ENCODE measurements around the gene CYFIP2. TPM values are rescaled to one million over a fixed set of nuclear protein-coding genes. Genes with fewer than 3 reads are reported as not detected.

The CYFIP2 gene
- total and polyA plus RNA-seq, 10 of the 15 experiments (the other 5 are each of a cell fraction or from before 2014, with no cell fraction given): 43.4 to 173 (median 96.0) TPM

DNA sequence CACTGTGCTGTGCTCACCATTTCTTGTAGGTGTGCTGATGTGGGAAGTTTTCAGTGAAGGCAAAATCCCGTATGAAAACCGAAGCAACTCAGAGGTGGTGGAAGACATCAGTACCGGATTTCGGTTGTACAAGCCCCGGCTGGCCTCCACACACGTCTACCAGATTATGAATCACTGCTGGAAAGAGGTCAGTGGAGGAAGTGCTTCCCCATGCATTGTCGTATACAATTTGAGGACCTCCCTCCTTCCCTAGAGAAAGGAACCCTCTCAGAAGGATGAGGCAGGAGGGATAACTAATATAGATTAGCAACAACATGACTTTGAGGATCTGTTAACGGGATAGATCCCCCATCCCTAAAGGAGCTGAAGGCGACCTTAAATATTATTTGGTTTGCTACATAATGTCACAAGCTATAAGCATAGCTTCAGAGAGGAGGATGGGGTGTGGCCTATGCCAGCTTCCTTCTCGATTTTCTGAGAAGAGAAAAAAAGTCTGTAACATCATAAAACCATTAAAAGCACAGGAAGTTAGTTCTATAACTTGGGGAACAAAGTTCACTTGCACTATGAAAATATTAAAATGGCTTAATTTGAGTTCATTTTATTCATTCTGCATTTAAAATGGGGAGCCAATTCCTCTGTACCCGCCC, 17.0 kb upstream of the CYFIP2 start:
- RAD21 ChIA-PET (ENCODE audit: unreplicated experiment): interaction anchor here (1.0 to 8.5 kb wide), 5 partner anchors 24 to 100 kb away, joined by 3 to 159 read pairs (median 8); no protein-coding TSS in a partner anchor
- CTCF ChIA-PET: interaction anchor here (0.7 to 10.8 kb wide), 10 partner anchors 10 to 106 kb away, joined by 3 to 244 read pairs (median 4); partner anchors contain the start of gene MED7
- SMC1A ChIA-PET (ENCODE audit: uncharacterized antibody, unreplicated experiment): interaction anchor here (0.9 to 10.7 kb wide), 19 partner anchors 10 to 255 kb away, joined by 3 to 138 read pairs (median 4); partner anchors contain the start of gene MED7
- Histone ChIP-seq H3K9me3 (replicated peaks; ENCODE audit: control insufficient read depth, insufficient read depth, low read length) (no peaks in the 10 kb centered on the region), H3K9ac (ENCODE audit: control insufficient read depth, insufficient read depth, low read length) (no peak overlapping the region), H3K4me3 (no peak overlapping the region), H3K27ac (ENCODE audit: control insufficient read depth, insufficient read depth) (no peak overlapping the region), H2AFZ (ENCODE audit: control insufficient read depth, low read depth, low read length) (no peak overlapping the region), H3K36me3 (ENCODE audit: control insufficient read depth in 2 of 2, insufficient read depth in 2 of 2, low read length in 1 of 2) (no peaks in the 10 kb centered on the region), H3K27me3 (replicated peaks in 1 of 2; ENCODE audit: control insufficient read depth in 2 of 2, insufficient read depth in 2 of 2, low read length in 1 of 2) (no peaks in the 10 kb centered on the region), H3K4me2 (ENCODE audit: control insufficient read depth, insufficient read depth) (no peak overlapping the region), H4K20me1 (ENCODE audit: control insufficient read depth, insufficient read depth) (no peaks in the 10 kb centered on the region), H3K4me1 (ENCODE audit: control insufficient read depth, insufficient read depth, low read length) (peaks cover 15% of the 10 kb centered on the region), H3K79me2 (ENCODE audit: control insufficient read depth, insufficient read depth, low read length) (no peaks in the 10 kb centered on the region)
- in situ Hi-C loops (cut with MboI) (no loop called here), intact Hi-C loops (cut with micrococcal nuclease; ENCODE audit: unreplicated experiment) (no loop called here)
- no TSS peak for BruUV-seq (replicated peaks)
- DNase-seq (ENCODE audit: low read depth, low spot score) (no peak), ATAC-seq (no peak), FAIRE-seq (no peak)
- TF ChIP-seq, protein P1, sequence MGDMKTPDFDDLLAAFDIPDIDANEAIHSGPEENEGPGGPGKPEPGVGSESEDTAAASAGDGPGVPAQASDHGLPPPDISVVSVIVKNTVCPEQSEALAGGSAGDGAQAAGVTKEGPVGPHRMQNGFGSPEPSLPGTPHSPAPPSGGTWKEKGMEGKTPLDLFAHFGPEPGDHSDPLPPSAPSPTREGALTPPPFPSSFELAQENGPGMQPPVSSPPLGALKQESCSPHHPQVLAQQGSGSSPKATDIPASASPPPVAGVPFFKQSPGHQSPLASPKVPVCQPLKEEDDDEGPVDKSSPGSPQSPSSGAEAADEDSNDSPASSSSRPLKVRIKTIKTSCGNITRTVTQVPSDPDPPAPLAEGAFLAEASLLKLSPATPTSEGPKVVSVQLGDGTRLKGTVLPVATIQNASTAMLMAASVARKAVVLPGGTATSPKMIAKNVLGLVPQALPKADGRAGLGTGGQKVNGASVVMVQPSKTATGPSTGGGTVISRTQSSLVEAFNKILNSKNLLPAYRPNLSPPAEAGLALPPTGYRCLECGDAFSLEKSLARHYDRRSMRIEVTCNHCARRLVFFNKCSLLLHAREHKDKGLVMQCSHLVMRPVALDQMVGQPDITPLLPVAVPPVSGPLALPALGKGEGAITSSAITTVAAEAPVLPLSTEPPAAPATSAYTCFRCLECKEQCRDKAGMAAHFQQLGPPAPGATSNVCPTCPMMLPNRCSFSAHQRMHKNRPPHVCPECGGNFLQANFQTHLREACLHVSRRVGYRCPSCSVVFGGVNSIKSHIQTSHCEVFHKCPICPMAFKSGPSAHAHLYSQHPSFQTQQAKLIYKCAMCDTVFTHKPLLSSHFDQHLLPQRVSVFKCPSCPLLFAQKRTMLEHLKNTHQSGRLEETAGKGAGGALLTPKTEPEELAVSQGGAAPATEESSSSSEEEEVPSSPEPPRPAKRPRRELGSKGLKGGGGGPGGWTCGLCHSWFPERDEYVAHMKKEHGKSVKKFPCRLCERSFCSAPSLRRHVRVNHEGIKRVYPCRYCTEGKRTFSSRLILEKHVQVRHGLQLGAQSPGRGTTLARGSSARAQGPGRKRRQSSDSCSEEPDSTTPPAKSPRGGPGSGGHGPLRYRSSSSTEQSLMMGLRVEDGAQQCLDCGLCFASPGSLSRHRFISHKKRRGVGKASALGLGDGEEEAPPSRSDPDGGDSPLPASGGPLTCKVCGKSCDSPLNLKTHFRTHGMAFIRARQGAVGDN (IDR thresholded peaks at IDR 0.05): no peak
- TF ChIP-seq BCL11A (IDR thresholded peaks at IDR 0.05; ENCODE audit: low read depth, low read length) (no peak), CBX5 (IDR thresholded peaks at IDR 0.05; ENCODE audit: low read depth) (no peak), KDM1A (IDR thresholded peaks at IDR 0.05; ENCODE audit: borderline replicate concordance) (no peak), RAD51 (IDR thresholded peaks at IDR 0.05) (no peak)
- TF ChIP-seq, protein P2, sequence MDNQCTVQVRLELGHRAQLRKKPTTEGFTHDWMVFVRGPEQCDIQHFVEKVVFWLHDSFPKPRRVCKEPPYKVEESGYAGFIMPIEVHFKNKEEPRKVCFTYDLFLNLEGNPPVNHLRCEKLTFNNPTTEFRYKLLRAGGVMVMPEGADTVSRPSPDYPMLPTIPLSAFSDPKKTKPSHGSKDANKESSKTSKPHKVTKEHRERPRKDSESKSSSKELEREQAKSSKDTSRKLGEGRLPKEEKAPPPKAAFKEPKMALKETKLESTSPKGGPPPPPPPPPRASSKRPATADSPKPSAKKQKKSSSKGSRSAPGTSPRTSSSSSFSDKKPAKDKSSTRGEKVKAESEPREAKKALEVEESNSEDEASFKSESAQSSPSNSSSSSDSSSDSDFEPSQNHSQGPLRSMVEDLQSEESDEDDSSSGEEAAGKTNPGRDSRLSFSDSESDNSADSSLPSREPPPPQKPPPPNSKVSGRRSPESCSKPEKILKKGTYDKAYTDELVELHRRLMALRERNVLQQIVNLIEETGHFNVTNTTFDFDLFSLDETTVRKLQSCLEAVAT (IDR thresholded peaks at IDR 0.05): no peak
- TF ChIP-seq, protein P3, sequence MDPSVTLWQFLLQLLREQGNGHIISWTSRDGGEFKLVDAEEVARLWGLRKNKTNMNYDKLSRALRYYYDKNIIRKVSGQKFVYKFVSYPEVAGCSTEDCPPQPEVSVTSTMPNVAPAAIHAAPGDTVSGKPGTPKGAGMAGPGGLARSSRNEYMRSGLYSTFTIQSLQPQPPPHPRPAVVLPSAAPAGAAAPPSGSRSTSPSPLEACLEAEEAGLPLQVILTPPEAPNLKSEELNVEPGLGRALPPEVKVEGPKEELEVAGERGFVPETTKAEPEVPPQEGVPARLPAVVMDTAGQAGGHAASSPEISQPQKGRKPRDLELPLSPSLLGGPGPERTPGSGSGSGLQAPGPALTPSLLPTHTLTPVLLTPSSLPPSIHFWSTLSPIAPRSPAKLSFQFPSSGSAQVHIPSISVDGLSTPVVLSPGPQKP (IDR thresholded peaks at IDR 0.05; ENCODE audit: low read depth, low read length): no peak
- POLR2A ChIA-PET: no interaction called here
- WGBS (ENCODE audit: insufficient coverage, insufficient replicate concordance, low lambda C conversion rate, missing lambda C conversion rate): 87% methylated on average over 11 of the region's 11 CpGs
